ENCODE data around the gene TOP2B. TPM values are rescaled to one million over a fixed set of nuclear protein-coding genes. Genes with fewer than 3 reads are reported as not detected.

TOP2B gene
- polyA plus RNA-seq, 2 donors, result 28.5 to 47.1 TPM

DNA sequence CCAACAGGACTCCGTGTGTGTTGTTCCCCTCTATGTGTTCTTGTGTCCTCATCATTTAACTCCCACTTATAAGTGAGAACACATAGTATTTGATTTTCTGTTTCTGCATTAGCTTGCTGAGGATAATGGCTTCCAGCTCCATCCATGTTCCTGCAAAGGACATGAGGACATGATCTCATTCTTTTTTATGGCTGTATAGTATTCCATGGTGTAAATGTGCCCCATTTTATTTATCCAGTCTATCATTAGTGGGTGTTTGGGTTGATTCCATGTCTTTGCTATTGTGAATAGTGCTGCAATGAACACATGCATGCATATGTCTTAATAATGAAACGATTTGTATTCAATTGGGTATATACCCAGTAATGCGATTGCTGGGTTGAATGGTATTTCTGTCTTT is 28.5 kb upstream of the TOP2B start:
- H3K27ac ChIP-seq (ENCODE audit: low read depth in 2 of 2, low read length in 1 of 2), result no peak overlapping the region
- 63 to 66% methylated on average over 3 of the region's 3 CpGs for WGBS, 2 donors
- H3K9me3 ChIP-seq (ENCODE audit: control insufficient read depth in 2 of 2, insufficient read depth in 1 of 2, low read depth in 1 of 2, low read length in 1 of 2), result no peaks in the 10 kb centered on the region
- peaks cover 0 to 2% of the 10 kb centered on the region in 2 donors for H3K4me1 ChIP-seq (ENCODE audit: control insufficient read depth in 2 of 2, insufficient read depth in 2 of 2, low read length in 1 of 2)
- H3K27me3 ChIP-seq (ENCODE audit: control insufficient read depth in 1 of 2, insufficient read depth in 2 of 2, low read length in 2 of 2), result no peaks in the 10 kb centered on the region
- no peaks in the 10 kb centered on the region for H3K36me3 ChIP-seq (ENCODE audit: control insufficient read depth in 2 of 2, insufficient read depth in 2 of 2, low read length in 1 of 2)
- H3K4me3 ChIP-seq (ENCODE audit: low read depth in 1 of 2, low read length in 2 of 2), result no peak overlapping the region

DNA sequence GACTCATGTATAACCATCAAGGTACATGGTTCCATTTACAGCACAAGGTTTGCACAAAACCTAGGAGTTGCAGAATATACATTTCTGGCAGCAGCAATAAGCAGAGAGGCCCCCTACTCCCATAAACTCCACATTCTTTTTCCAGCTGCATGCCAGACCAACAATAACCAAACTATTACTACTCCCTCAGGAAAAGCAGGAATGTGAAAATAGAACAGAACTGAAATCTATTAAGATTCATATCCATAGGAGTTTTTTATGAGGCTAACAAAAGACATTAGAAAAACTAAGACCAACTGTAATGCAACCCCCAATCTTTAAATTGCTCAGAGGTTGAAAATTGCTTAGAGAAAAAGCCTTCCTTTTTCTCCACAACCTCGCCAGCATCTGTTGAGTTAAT is 27.6 kb upstream of the TOP2B start:
- Histone ChIP-seq H3K36me3 (ENCODE audit: control insufficient read depth in 2 of 2, insufficient read depth in 2 of 2, low read length in 1 of 2) (no peaks in the 10 kb centered on the region), H3K4me3 (ENCODE audit: low read depth in 1 of 2, low read length in 2 of 2) (no peak overlapping the region), H3K27ac (ENCODE audit: low read depth in 2 of 2, low read length in 1 of 2) (no peak overlapping the region), H3K4me1 (ENCODE audit: control insufficient read depth in 2 of 2, insufficient read depth in 2 of 2, low read length in 1 of 2) (peaks cover 0 to 2% of the 10 kb centered on the region in 2 donors), H3K9me3 (ENCODE audit: control insufficient read depth in 2 of 2, insufficient read depth in 1 of 2, low read depth in 1 of 2, low read length in 1 of 2) (no peaks in the 10 kb centered on the region), H3K27me3 (ENCODE audit: control insufficient read depth in 1 of 2, insufficient read depth in 2 of 2, low read length in 2 of 2) (no peaks in the 10 kb centered on the region)
- 83 to 85% methylated on average over 1 of the region's 1 CpG for WGBS, 2 donors

DNA sequence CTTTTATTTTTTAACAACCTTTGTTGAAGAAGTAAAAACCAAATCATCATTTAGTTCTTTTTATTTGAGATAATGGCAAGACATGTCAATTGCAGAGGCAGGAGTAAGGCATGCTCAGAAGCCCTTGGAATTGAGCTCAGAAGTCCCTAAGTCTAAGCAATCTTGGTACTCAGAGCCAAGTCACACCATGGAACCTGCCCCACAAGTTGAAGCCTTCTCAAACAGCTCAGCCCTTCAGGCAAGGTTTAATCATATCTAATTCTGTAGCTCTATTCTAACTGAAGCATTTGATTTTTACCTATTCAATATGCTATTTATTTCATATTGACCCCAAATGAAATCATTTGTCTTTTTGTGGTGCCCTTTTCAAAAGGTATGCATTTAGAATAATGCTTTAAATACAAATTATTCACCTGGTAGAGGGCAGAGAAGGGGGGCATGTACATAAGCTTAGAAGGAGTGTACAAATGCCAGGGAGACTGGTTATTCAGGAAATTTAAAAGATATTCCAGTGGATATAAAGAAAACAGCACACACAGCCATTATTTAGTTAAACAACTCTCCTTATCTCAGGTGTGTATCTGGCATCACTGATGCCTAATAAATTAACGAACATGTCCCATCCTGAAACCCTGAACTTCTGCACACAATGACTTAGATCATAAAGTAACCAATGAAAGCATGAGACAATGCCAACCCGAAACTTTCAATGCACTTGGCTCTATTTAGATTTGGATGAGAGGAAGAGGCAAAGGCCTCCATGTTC is 26.2 kb upstream of the TOP2B start:
- H3K27ac ChIP-seq (ENCODE audit: low read depth in 2 of 2, low read length in 1 of 2), result no peak overlapping the region
- no peak overlapping the region for H3K4me3 ChIP-seq (ENCODE audit: low read depth in 1 of 2, low read length in 2 of 2)
- H3K9me3 ChIP-seq (ENCODE audit: control insufficient read depth in 2 of 2, insufficient read depth in 1 of 2, low read depth in 1 of 2, low read length in 1 of 2), result no peaks in the 10 kb centered on the region
- 54 to 55% methylated on average over 2 of the region's 2 CpGs for WGBS, 2 donors
- peaks cover 0 to 2% of the 10 kb centered on the region in 2 donors for H3K4me1 ChIP-seq (ENCODE audit: control insufficient read depth in 2 of 2, insufficient read depth in 2 of 2, low read length in 1 of 2)
- H3K36me3 ChIP-seq (ENCODE audit: control insufficient read depth in 2 of 2, insufficient read depth in 2 of 2, low read length in 1 of 2), result no peaks in the 10 kb centered on the region
- no peaks in the 10 kb centered on the region for H3K27me3 ChIP-seq (ENCODE audit: control insufficient read depth in 1 of 2, insufficient read depth in 2 of 2, low read length in 2 of 2)

DNA sequence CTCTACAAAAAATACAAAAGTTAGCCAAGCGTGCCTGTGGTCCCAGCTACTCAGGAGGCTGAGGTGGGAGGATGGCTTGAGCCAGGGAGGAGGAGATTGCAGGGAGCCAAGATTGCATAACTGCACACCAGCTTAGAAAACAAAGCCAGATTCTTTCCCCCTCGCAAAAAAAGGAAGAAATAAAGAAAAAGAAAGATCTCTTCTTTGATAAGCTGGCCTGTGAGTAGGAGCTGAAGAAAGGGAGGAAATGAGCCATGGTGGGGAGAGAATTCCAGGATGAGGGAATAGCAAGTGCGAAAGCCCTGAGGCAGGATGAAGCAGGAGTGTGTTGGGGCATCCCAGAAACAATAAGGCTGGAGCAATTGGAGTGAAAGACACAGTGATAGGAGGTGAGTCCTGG is 24.5 kb upstream of the TOP2B start:
- 73 to 82% methylated on average over 3 of the region's 3 CpGs for WGBS, 2 donors
- H3K4me3 ChIP-seq (ENCODE audit: low read depth in 1 of 2, low read length in 2 of 2), result no peak overlapping the region
- no peaks in the 10 kb centered on the region for H3K27me3 ChIP-seq (ENCODE audit: control insufficient read depth in 1 of 2, insufficient read depth in 2 of 2, low read length in 2 of 2)

DNA sequence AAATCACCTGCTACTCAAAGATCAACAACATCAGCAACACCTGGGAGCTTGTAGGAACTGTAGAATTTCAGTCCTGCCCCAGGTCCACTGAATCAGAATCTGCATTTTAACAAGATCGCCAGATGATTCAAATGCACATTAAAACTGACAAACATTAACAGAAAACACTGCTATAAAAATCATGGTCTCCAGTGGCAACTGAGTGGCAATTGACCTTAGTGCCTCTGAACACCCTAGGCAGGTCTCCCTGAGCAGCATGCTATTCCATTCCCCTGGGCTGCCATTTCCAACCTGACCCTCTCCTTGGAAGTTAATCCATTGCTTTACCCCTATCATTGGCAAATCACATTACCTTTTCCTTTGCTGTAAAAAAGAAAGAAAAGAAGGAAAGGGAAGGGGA is 23.0 kb upstream of the TOP2B start:
- no peak overlapping the region for H3K27ac ChIP-seq (ENCODE audit: low read depth in 2 of 2, low read length in 1 of 2)
- H3K27me3 ChIP-seq (ENCODE audit: control insufficient read depth in 1 of 2, insufficient read depth in 2 of 2, low read length in 2 of 2), result no peaks in the 10 kb centered on the region
- H3K36me3 ChIP-seq (ENCODE audit: control insufficient read depth in 2 of 2, insufficient read depth in 2 of 2, low read length in 1 of 2), result no peaks in the 10 kb centered on the region
- peaks cover 0 to 2% of the 10 kb centered on the region in 2 donors for H3K4me1 ChIP-seq (ENCODE audit: control insufficient read depth in 2 of 2, insufficient read depth in 2 of 2, low read length in 1 of 2)
- H3K9me3 ChIP-seq (ENCODE audit: control insufficient read depth in 2 of 2, insufficient read depth in 1 of 2, low read depth in 1 of 2, low read length in 1 of 2), result no peaks in the 10 kb centered on the region
- WGBS, 2 donors, result 83 to 96% methylated on average over 1 of the region's 1 CpG
- H3K4me3 ChIP-seq (ENCODE audit: low read depth in 1 of 2, low read length in 2 of 2), result no peak overlapping the region

More for the DNA sequence above, 24.5 kb upstream of the TOP2B start:
- H3K27ac ChIP-seq (ENCODE audit: low read depth in 2 of 2, low read length in 1 of 2), result no peak overlapping the region
- no peaks in the 10 kb centered on the region for H3K9me3 ChIP-seq (ENCODE audit: control insufficient read depth in 2 of 2, insufficient read depth in 1 of 2, low read depth in 1 of 2, low read length in 1 of 2)
- H3K36me3 ChIP-seq (ENCODE audit: control insufficient read depth in 2 of 2, insufficient read depth in 2 of 2, low read length in 1 of 2), result no peaks in the 10 kb centered on the region
- H3K4me1 ChIP-seq (ENCODE audit: control insufficient read depth in 2 of 2, insufficient read depth in 2 of 2, low read length in 1 of 2), result peaks cover 0 to 2% of the 10 kb centered on the region in 2 donors

DNA sequence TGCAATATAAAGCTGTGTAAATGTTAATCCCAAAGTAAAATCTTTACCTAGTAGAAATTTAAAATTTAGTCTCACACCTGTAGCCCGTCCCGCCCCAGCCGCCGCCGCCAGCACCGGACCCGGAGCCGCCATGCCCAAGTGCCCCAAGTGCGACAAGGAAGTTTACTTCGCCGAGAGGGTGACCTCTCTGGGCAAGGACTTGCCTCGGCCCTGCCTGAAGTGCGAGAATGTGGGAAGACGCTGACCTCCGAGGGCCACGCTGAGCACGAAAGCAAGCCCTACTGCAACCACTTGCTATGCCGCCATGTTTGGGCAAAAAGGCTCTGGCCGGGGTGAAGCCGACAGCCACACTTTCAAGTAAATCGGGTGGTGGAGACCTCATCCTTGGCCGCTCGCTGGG is 22.1 kb upstream of the TOP2B start:
- Histone ChIP-seq H3K27me3 (ENCODE audit: control insufficient read depth in 1 of 2, insufficient read depth in 2 of 2, low read length in 2 of 2) (no peaks in the 10 kb centered on the region), H3K27ac (ENCODE audit: low read depth in 2 of 2, low read length in 1 of 2) (no peak overlapping the region), H3K9me3 (ENCODE audit: control insufficient read depth in 2 of 2, insufficient read depth in 1 of 2, low read depth in 1 of 2, low read length in 1 of 2) (no peaks in the 10 kb centered on the region), H3K4me1 (ENCODE audit: control insufficient read depth in 2 of 2, insufficient read depth in 2 of 2, low read length in 1 of 2) (peaks cover 0 to 2% of the 10 kb centered on the region in 2 donors), H3K4me3 (ENCODE audit: low read depth in 1 of 2, low read length in 2 of 2) (no peak overlapping the region), H3K36me3 (ENCODE audit: control insufficient read depth in 2 of 2, insufficient read depth in 2 of 2, low read length in 1 of 2) (no peaks in the 10 kb centered on the region)
- 93 to 96% methylated on average over 23 of the region's 23 CpGs for WGBS, 2 donors

DNA sequence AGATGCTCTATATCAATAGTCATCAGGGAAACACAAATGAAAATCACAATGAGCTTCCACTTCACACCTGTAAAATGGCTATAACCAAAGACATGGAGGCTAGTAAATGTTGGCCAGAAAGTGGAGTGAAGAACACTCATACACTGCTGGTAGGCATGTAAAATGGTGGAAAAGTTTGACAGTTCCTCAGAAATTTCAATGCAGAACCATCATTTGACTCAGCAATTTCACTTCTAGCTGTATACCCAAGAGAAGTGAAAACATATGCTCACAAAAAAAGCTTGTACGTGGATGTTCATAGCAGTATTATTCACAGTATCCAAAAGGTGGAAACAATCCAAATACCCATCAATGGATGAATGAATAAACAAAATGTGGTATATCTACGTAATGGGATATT is 19.2 kb upstream of the TOP2B start:
- Histone ChIP-seq H3K27ac (ENCODE audit: low read depth in 2 of 2, low read length in 1 of 2) (no peak overlapping the region), H3K4me1 (ENCODE audit: control insufficient read depth in 2 of 2, insufficient read depth in 2 of 2, low read length in 1 of 2) (no peaks in the 10 kb centered on the region), H3K27me3 (ENCODE audit: control insufficient read depth in 1 of 2, insufficient read depth in 2 of 2, low read length in 2 of 2) (no peaks in the 10 kb centered on the region), H3K9me3 (ENCODE audit: control insufficient read depth in 2 of 2, insufficient read depth in 1 of 2, low read depth in 1 of 2, low read length in 1 of 2) (no peaks in the 10 kb centered on the region), H3K36me3 (ENCODE audit: control insufficient read depth in 2 of 2, insufficient read depth in 2 of 2, low read length in 1 of 2) (no peaks in the 10 kb centered on the region), H3K4me3 (ENCODE audit: low read depth in 1 of 2, low read length in 2 of 2) (no peak overlapping the region)
- 92 to 94% methylated on average over 2 of the region's 2 CpGs for WGBS, 2 donors

DNA sequence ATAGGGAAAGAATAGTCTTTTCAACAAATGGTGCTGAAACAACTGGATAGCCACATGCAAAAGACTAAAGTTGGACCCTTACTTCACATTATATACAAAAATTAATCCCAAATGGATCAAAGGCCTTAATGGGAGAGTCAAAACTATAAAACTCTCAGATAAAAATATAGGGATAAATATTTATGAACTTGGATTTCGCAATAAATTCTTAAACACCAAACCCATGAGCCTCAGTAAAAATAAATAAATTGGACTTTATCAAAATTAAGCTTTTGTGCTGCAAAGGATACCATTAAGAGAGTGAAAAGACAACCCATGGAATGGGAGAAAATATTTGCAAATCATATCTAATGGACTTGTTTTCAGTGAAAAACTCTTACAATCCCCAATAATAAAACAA is 18.7 kb upstream of the TOP2B start:
- no peaks in the 10 kb centered on the region for H3K27me3 ChIP-seq (ENCODE audit: control insufficient read depth in 1 of 2, insufficient read depth in 2 of 2, low read length in 2 of 2)
- H3K4me1 ChIP-seq (ENCODE audit: control insufficient read depth in 2 of 2, insufficient read depth in 2 of 2, low read length in 1 of 2), result no peaks in the 10 kb centered on the region
- no peak overlapping the region for H3K27ac ChIP-seq (ENCODE audit: low read depth in 2 of 2, low read length in 1 of 2)
- H3K9me3 ChIP-seq (ENCODE audit: control insufficient read depth in 2 of 2, insufficient read depth in 1 of 2, low read depth in 1 of 2, low read length in 1 of 2), result no peaks in the 10 kb centered on the region
- no peaks in the 10 kb centered on the region for H3K36me3 ChIP-seq (ENCODE audit: control insufficient read depth in 2 of 2, insufficient read depth in 2 of 2, low read length in 1 of 2)
- 97 to 98% methylated on average over 1 of the region's 1 CpG for WGBS, 2 donors
- H3K4me3 ChIP-seq (ENCODE audit: low read depth in 1 of 2, low read length in 2 of 2), result no peak overlapping the region

DNA sequence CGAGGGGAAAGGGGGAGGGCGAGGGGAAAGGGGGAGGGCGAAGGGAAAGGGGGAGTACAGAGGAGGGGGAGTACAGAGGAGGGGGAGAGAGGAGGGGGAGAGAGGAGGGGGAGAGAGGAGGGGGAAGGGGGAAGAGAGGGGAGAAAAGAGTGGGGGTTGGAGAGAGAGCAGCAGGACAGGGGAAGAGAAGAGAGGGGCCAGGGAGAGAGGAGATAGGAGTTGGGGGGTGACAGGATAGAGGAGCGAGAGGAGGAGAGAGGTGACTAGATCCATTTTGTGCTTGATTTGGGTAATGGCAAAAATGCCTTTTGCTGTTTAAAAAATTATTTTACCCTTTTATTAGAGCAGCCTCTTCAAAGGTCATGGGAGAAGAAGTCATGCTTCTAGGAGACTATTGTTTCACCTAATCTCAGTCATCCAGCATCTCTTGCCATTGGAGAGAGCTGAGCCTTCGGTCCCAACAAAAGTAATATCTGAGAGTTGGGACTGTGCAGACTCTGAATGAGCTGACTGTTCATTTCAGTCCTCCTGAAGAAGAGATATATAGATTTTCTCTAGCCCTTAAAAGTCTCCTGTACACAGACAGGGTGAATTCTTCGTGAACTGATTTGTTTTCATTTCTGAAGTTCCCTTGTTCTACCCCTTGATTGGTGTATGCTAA is 15.1 kb upstream of the TOP2B start:
- Histone ChIP-seq H3K9me3 (ENCODE audit: control insufficient read depth in 2 of 2, insufficient read depth in 1 of 2, low read depth in 1 of 2, low read length in 1 of 2) (no peaks in the 10 kb centered on the region), H3K4me3 (ENCODE audit: low read depth in 1 of 2, low read length in 2 of 2) (no peak overlapping the region), H3K27ac (ENCODE audit: low read depth in 2 of 2, low read length in 1 of 2) (no peak overlapping the region), H3K27me3 (ENCODE audit: control insufficient read depth in 1 of 2, insufficient read depth in 2 of 2, low read length in 2 of 2) (no peaks in the 10 kb centered on the region), H3K36me3 (ENCODE audit: control insufficient read depth in 2 of 2, insufficient read depth in 2 of 2, low read length in 1 of 2) (no peaks in the 10 kb centered on the region), H3K4me1 (ENCODE audit: control insufficient read depth in 2 of 2, insufficient read depth in 2 of 2, low read length in 1 of 2) (no peaks in the 10 kb centered on the region)
- WGBS, 2 donors, result 92 to 94% methylated on average over 5 to 6 of the region's 6 CpGs

DNA sequence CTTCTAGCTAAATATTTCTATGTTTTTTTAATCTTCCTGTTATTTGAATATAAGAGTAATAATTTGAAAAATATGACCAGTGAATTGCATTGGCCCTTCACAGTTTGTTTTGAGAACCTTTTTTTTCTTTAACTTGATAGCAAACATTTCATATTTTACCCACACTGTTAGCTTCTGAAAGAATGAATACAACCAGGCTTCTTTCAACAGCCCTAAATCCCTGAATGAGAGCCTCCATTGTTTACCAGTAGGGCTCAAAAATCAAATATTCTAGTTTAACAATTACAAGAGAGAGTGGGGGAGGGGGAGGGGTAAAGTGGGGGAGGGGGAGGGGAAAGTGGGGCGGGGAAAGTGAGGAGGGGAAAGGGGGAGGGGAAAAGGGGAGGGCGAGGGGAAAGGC is 14.5 kb upstream of the TOP2B start:
- H3K27me3 ChIP-seq (ENCODE audit: control insufficient read depth in 1 of 2, insufficient read depth in 2 of 2, low read length in 2 of 2), result no peaks in the 10 kb centered on the region
- H3K4me1 ChIP-seq (ENCODE audit: control insufficient read depth in 2 of 2, insufficient read depth in 2 of 2, low read length in 1 of 2), result no peaks in the 10 kb centered on the region
- peaks cover 0 to 2% of the 10 kb centered on the region in 2 donors for H3K9me3 ChIP-seq (ENCODE audit: control insufficient read depth in 2 of 2, insufficient read depth in 1 of 2, low read depth in 1 of 2, low read length in 1 of 2)
- 90 to 91% methylated on average over 2 of the region's 2 CpGs for WGBS, 2 donors
- no peaks in the 10 kb centered on the region for H3K36me3 ChIP-seq (ENCODE audit: control insufficient read depth in 2 of 2, insufficient read depth in 2 of 2, low read length in 1 of 2)
- no peak overlapping the region for H3K4me3 ChIP-seq (ENCODE audit: low read depth in 1 of 2, low read length in 2 of 2)
- H3K27ac ChIP-seq (ENCODE audit: low read depth in 2 of 2, low read length in 1 of 2), result no peak overlapping the region

Data from esophagus (tissue), 2 donors.